Measurements from ENCODE around the gene AACS. TPM values are rescaled to one million over a fixed set of nuclear protein-coding genes. Genes with fewer than 3 reads are reported as not detected.

Gene AACS
- total and polyA plus RNA-seq, 2 of the 8 experiments (the other 6 are each of a cell fraction or from before 2014, with no cell fraction given): 51.9 to 52.4 TPM

GRCh38 chr12:125076103-125076502, 10.9 kb downstream of the AACS start:
- no peak overlapping the region for H3K27ac ChIP-seq (ENCODE audit: low read depth, low read length)
- H2BK120ac ChIP-seq (replicated peaks; ENCODE audit: low read depth, low read length): no peak overlapping the region
- H3K4me2 ChIP-seq (ENCODE audit: insufficient read depth in 1 of 2, low read depth in 2 of 2, low read length in 2 of 2): no peak overlapping the region
- H3K14ac ChIP-seq (ENCODE audit: insufficient read length): no peak overlapping the region
- H2BK15ac ChIP-seq (ENCODE audit: low read length): no peak overlapping the region
- peaks cover 10 to 30% (median 21%) of the 10 kb centered on the region in 4 experiments for H3K36me3 ChIP-seq (ENCODE audit: control insufficient read depth in 2 of 4, insufficient read depth in 4 of 4, low read length in 3 of 4)
- H2AK5ac ChIP-seq (ENCODE audit: low read depth, low read length): no peak overlapping the region
- no peak overlapping the region for H4K8ac ChIP-seq (ENCODE audit: extremely low read depth, insufficient read depth, low read length)
- no peaks in the 10 kb centered on the region for H3K4me1 ChIP-seq (replicated peaks in 1 of 4; ENCODE audit: control insufficient read depth in 3 of 4, insufficient read depth in 4 of 4, low read length in 3 of 4)
- no peak overlapping the region for H3K4me3 ChIP-seq (ENCODE audit: extremely low read depth in 1 of 4, insufficient read depth in 2 of 4, low read depth in 3 of 4, low read length in 4 of 4)
- peaks cover 1 to 10% of the 10 kb centered on the region in 2 experiments for H4K20me1 ChIP-seq (replicated peaks in 1 of 2; ENCODE audit: control insufficient read depth in 1 of 2, insufficient read depth in 2 of 2, low read length in 2 of 2)
- H3K56ac ChIP-seq (replicated peaks; ENCODE audit: insufficient read length, low read depth, low read length): no peak overlapping the region
- CTCF ChIA-PET (ENCODE audit: partially characterized antibody): interaction anchor here (1.0 to 1.1 kb wide), 2 partner anchors 12 to 83 kb away, joined by 3 read pairs; partner anchors contain the start of gene BRI3BP
- H3K79me1 ChIP-seq (ENCODE audit: low read depth, low read length): peaks cover 5% of the 10 kb centered on the region; the same call in 1 of the 2 replicates
- WGBS, 2 experiments (ENCODE audit: extremely low coverage in 1 of 2, insufficient coverage in 1 of 2, insufficient read length in 1 of 2, insufficient replicate concordance in 2 of 2, low coverage in 1 of 2, low lambda C conversion rate in 2 of 2, missing lambda C conversion rate in 1 of 2): 95% methylated on average over 6 of the region's 6 CpGs; no CpG with 5 or more reads in 1 of the 2 experiments
- no peak overlapping the region for H4K5ac ChIP-seq (ENCODE audit: insufficient read length, low read depth, low read length)
- peaks cover 0 to 20% of the 10 kb centered on the region in 2 experiments; a peak in 2 of 4 replicates for H3K79me2 ChIP-seq (ENCODE audit: control insufficient read depth in 1 of 2, insufficient read depth in 2 of 2, low read length in 2 of 2)
- no peak for DNase-seq (ENCODE audit: low read depth in 1 of 2, low spot score in 2 of 2)
- H3K23me2 ChIP-seq (ENCODE audit: low read depth, low read length): no peaks in the 10 kb centered on the region
- no peaks in the 10 kb centered on the region for H3K9me3 ChIP-seq (ENCODE audit: insufficient read depth in 2 of 2, low read depth in 1 of 2, low read length in 1 of 2)
- H3K23ac ChIP-seq (ENCODE audit: insufficient read length): no peak overlapping the region
- H2AFZ ChIP-seq (ENCODE audit: low read length): no peak overlapping the region
- no peak overlapping the region for H2BK5ac ChIP-seq (ENCODE audit: low read depth, low read length)
- no peak overlapping the region for H2BK12ac ChIP-seq (ENCODE audit: low read depth, low read length)
- no peak for FAIRE-seq
- H3K9ac ChIP-seq (replicated peaks in 1 of 4; ENCODE audit: extremely low read depth in 1 of 4, low read depth in 3 of 4, low read length in 3 of 4): no peak overlapping the region
- no peak overlapping the region for H3K18ac ChIP-seq (ENCODE audit: extremely low read depth, low read length)
- no peak overlapping the region for H3K4ac ChIP-seq (replicated peaks; ENCODE audit: insufficient read length, low read depth, low read length)
- H2BK20ac ChIP-seq (ENCODE audit: low read length): no peak overlapping the region
- H4K91ac ChIP-seq (replicated peaks; ENCODE audit: insufficient read length, low read length): no peak overlapping the region
- POLR2A ChIA-PET (ENCODE audit: partially characterized antibody): interaction anchor here (0.9 to 1.9 kb wide), 2 partner anchors 11 to 19 kb away, joined by 3 to 4 read pairs; partner anchors contain the start of gene AACS
- H3K27me3 ChIP-seq (replicated peaks in 1 of 4; ENCODE audit: control insufficient read depth in 3 of 4, extremely low read depth in 1 of 4, insufficient read depth in 3 of 4, low read length in 3 of 4): no peaks in the 10 kb centered on the region

Measured in H1 (cell line).